HepG2 (cell line): ENCODE measurements around the gene SLC27A2. TPM values are rescaled to one million over a fixed set of nuclear protein-coding genes. Genes with fewer than 3 reads are reported as not detected.
"Not testable (repeated sequence)": the region's sequence is repeated elsewhere in the genome, so short reads cannot be mapped to it uniquely, and the experiment has no call there.

Source experiments
- ATAC-seq: fragments of 200-7000 bp; cut with Tn5 transposase; 3 replicates; pipeline ENCODE4 v1.9.1; 2020; ENCODE audit warnings: mild to moderate bottlenecking, moderate library complexity
- BruUV-seq: library from RNA; stranded (reverse); fragments of 400-500 nt; replicated peaks from 2 replicates; lab custom pipeline; 2021; lab: Mats Ljungman, UMichigan
- CTCF ChIA-PET: fragments of 300-600 bp; formaldehyde crosslinking; extraction: SDS; loops from one replicate; lab custom pipeline; 2021; ENCODE audit warnings: low total read pairs, inconsistent platforms, low intra/inter-chr PET ratio; lab: Yijun Ruan, JAX
- POLR2A ChIA-PET: fragments of 350-600 bp; sonication (Branson Sonifier 250); formaldehyde crosslinking; loops from one replicate; lab custom pipeline; 2020; ENCODE audit warnings: antibody characterized with exemption, inconsistent platforms; lab: Yijun Ruan, JAX
- DNase-seq: peaks from one replicate; pipeline ENCODE4 v3.0.0-alpha.2; 2015; ENCODE audit warnings: low spot score
- FAIRE-seq: peaks from 3 replicates; lab custom pipeline; 2011; peaks lifted over from hg19 to GRCh38; lab: Jason Lieb, UNC
- H2AFZ ChIP-seq: one replicate; pipeline ENCODE4 v1.6.1; 2011; ENCODE audit warnings: low read length, inconsistent platforms
- H3K27ac ChIP-seq: fragments of 300-600 bp; 3 replicates; pipeline ENCODE4 v1.8.0; 2011; ENCODE audit warnings: mixed run types, mild to moderate bottlenecking, mixed read lengths, low read length, inconsistent platforms; ENCODE audit not compliant: insufficient read depth; ENCODE audit errors: extremely low read length
- H3K27me3 ChIP-seq, 2 experiments: fragments of 200-600 bp in 1 of 2; 2 replicates in 1 of 2; 3 replicates in 1 of 2; pipeline versions ENCODE4 v1.6.0 to v1.8.0; 2011; ENCODE audit warnings: low read length in 2 of 2, mild to moderate bottlenecking in 2 of 2, moderate library complexity in 2 of 2, inconsistent platforms in 1 of 2; ENCODE audit not compliant: insufficient read depth in 2 of 2, control insufficient read depth in 1 of 2
- H3K36me3 ChIP-seq, 2 experiments: fragments of 200-600 bp in 1 of 2; replicated peaks in 1 of 2; 2 replicates in 1 of 2; 3 replicates in 1 of 2; pipeline versions ENCODE4 v1.5.1 to v1.8.0; 2011; ENCODE audit warnings: low read length in 2 of 2, inconsistent platforms in 1 of 2; ENCODE audit not compliant: insufficient read depth in 2 of 2, control insufficient read depth in 1 of 2
- H3K4me1 ChIP-seq: 2 replicates; pipeline ENCODE4 v1.5.1; 2012; ENCODE audit warnings: low read length, inconsistent platforms; ENCODE audit not compliant: insufficient read depth
- H3K4me2 ChIP-seq: 2 replicates; pipeline ENCODE4 v1.6.0; 2011; ENCODE audit warnings: low read depth, low read length, inconsistent platforms
- H3K4me3 ChIP-seq, 3 experiments: fragments of 200-600 bp in 1 of 3; sonication (generic), shearing (Covaris generic) in 1 of 3; replicated peaks in 1 of 3; 2 replicates each; pipeline ENCODE4 v1.5.1; 2011 to 2016; ENCODE audit warnings: low read length in 3 of 3, inconsistent platforms in 2 of 3, low read depth in 2 of 3, mild to moderate bottlenecking in 2 of 3, control low read depth in 1 of 3, mixed read lengths in 1 of 3; ENCODE audit not compliant: insufficient read depth in 1 of 3
- H3K79me2 ChIP-seq: one replicate; pipeline ENCODE4 v1.6.1; 2011; ENCODE audit warnings: low read length, inconsistent platforms; ENCODE audit not compliant: insufficient read depth
- H3K9ac ChIP-seq: 2 replicates; pipeline ENCODE4 v1.6.0; 2011; ENCODE audit warnings: mild to moderate bottlenecking, low read depth, low read length, inconsistent platforms; ENCODE audit not compliant: insufficient read depth
- H3K9me3 ChIP-seq: 2 replicates; pipeline ENCODE4 v1.5.1; 2012; ENCODE audit warnings: mild to moderate bottlenecking, low read length
- H4K20me1 ChIP-seq: 2 replicates; pipeline ENCODE4 v1.6.0; 2011; ENCODE audit warnings: inconsistent platforms, mild to moderate bottlenecking, low read length, moderate library complexity; ENCODE audit not compliant: insufficient read depth
- HNF1B ChIP-seq: sonication (generic); formaldehyde crosslinking; IDR thresholded peaks from 2 replicates; pipeline ENCODE4 v1.5.1; 2020; ENCODE audit warnings: mild to moderate bottlenecking, moderate library complexity, missing genetic modification reagents
- KDM5A ChIP-seq: fragments of 200-600 bp; sonication (generic); IDR thresholded peaks from 2 replicates; pipeline ENCODE4 v1.7.0; 2018; ENCODE audit warnings: antibody characterized with exemption, mild to moderate bottlenecking, low read length, borderline replicate concordance
- ZNF207 ChIP-seq: fragments of 450-650 bp; IDR thresholded peaks from 2 replicates; pipeline ENCODE4 v1.6.1; 2016; ENCODE audit warnings: antibody characterized with exemption, borderline replicate concordance
- ZNF747 ChIP-seq: sonication (generic); formaldehyde crosslinking; IDR thresholded peaks from 2 replicates; pipeline ENCODE4 v1.8.1; 2023; ENCODE audit warnings: missing genetic modification reagents, mild to moderate bottlenecking, borderline replicate concordance
- ZNF879 ChIP-seq: sonication (generic); formaldehyde crosslinking; IDR thresholded peaks from 2 replicates; pipeline ENCODE4 v1.8.1; 2023; ENCODE audit warnings: missing genetic modification reagents
- WGBS: methylation state at CpG from one replicate; pipeline ENCODE4 v1.1.6; 2017; ENCODE audit warnings: low lambda C conversion rate; 5-methylcytosine and 5-hydroxymethylcytosine counted together
- in situ Hi-C: cut with HindIII; loops from 2 replicates; pipeline ENCODE4 v1.10.0; 2017; ENCODE audit warnings: low pct_unique_long_range_greater_than_20kb; ENCODE audit not compliant: extremely low pct_ligation_motif_present
- intact Hi-C: fragments of 100-400 bp; cut with micrococcal nuclease; formaldehyde crosslinking; loops from one replicate; pipeline ENCODE4 v1.10.0; 2022; ENCODE audit not compliant: unreplicated experiment
- polyA plus RNA-seq, 8 experiments: library from polyadenylated mRNA; depleted of rRNA in 3 of 8; stranded (reverse) in 7 of 8; unstranded in 1 of 8; fragments of >200 nt; fragmentation: Illumina TruSeq in 4 of 8; extraction: Trizol in 4 of 8; gene quantifications; 2 replicates each; pipeline versions ENCODE4 v1.2.1 to v1.2.3, GENCODE V29; 2011 to 2016; ENCODE audit warnings: low read depth in 4 of 8, missing spikeins in 1 of 8, mixed read lengths in 1 of 8; ENCODE audit not compliant: insufficient read depth in 1 of 8
- total RNA-seq, 5 experiments: library from RNA; depleted of rRNA; stranded (reverse); fragments of >200 nt; fragmentation: Illumina TruSeq; extraction: Trizol; gene quantifications; 2 replicates each; pipeline ENCODE4 v1.2.3, GENCODE V29; 2016; ENCODE audit warnings: low read depth in 1 of 5

The SLC27A2 gene
- total and polyA plus RNA-seq, 2 of the 13 experiments (the other 11 are each of a cell fraction or from before 2014, with no cell fraction given) = 14.6 to 23.4 TPM

GRCh38 chr15:50188793-50189192 lies 6.8 kb downstream of the SLC27A2 start:
- WGBS = 95% methylated on average over 5 of the region's 5 CpGs
- H3K9ac ChIP-seq, H3K27me3 ChIP-seq, FAIRE-seq, BruUV-seq, H2AFZ ChIP-seq, H4K20me1 ChIP-seq, CTCF ChIA-PET, POLR2A ChIA-PET, H3K9me3 ChIP-seq, ATAC-seq, H3K4me2 ChIP-seq, H3K36me3 ChIP-seq, intact Hi-C loops, DNase-seq, H3K79me2 ChIP-seq, H3K4me3 ChIP-seq, H3K27ac ChIP-seq: not testable (repeated sequence)
- in situ Hi-C loops = loop anchor here (10.0 to 25.0 kb wide), 2 partner anchors 126 to 724 kb away; partner anchors contain the start of gene AP4E1
- peaks cover 94% of the 10 kb centered on the region for H3K4me1 ChIP-seq

GRCh38 chr15:50189633-50190032 lies 7.6 kb downstream of the SLC27A2 start:
- H3K79me2 ChIP-seq = peaks cover 3% of the 10 kb centered on the region
- H3K27ac ChIP-seq = peak overlapping the region; percentile 37
- no peaks in the 10 kb centered on the region for H3K27me3 ChIP-seq
- BruUV-seq = no TSS peak
- ATAC-seq = no peak
- no peak overlapping the region for H3K9ac ChIP-seq
- peak overlapping the region; percentile 29; the same call in 1 of the 2 replicates for H3K4me2 ChIP-seq
- H4K20me1 ChIP-seq = no peaks in the 10 kb centered on the region
- no peak overlapping the region for H3K4me3 ChIP-seq
- in situ Hi-C loops = loop anchor here (10.0 to 25.0 kb wide), 2 partner anchors 125 to 723 kb away; partner anchors contain the start of gene AP4E1
- DNase-seq = no peak
- intact Hi-C loops = no loop called here
- TF ChIP-seq ZNF879 (CRISPR knock-in tag) (no peak), HNF1B (CRISPR knock-in tag) (no peak), ZNF747 (CRISPR knock-in tag) (no peak), ZNF207 (no peak), KDM5A (no peak)
- TF ChIP-seq, all 625 proteins: peak for 0
- H2AFZ ChIP-seq = no peak overlapping the region
- CTCF ChIA-PET = no interaction called here
- POLR2A ChIA-PET = no interaction called here
- no peaks in the 10 kb centered on the region; a peak in 2 of 5 replicates for H3K36me3 ChIP-seq
- H3K4me1 ChIP-seq = peaks cover 87% of the 10 kb centered on the region
- FAIRE-seq = no peak
- no peaks in the 10 kb centered on the region for H3K9me3 ChIP-seq
